Astrocyte (in vitro differentiated cells and primary cell): Measurements from ENCODE around the gene MAGI1. TPM values are rescaled to one million over a fixed set of nuclear protein-coding genes. Genes with fewer than 3 reads are reported as not detected.
A peak's percentile ranks its signal among the peaks of the same experiment; 100 is the strongest.

ENCODE experiments used
- DNase-seq: peaks from one replicate; pipeline ENCODE4 v3.0.0-alpha.2; 2010; ENCODE audit warnings: low read depth
- FAIRE-seq: peaks from 2 replicates; lab custom pipeline; 2011; peaks lifted over from hg19 to GRCh38; lab: Jason Lieb, UNC
- H2AFZ ChIP-seq: 2 replicates; pipeline ENCODE4 v1.6.0; 2012; ENCODE audit warnings: low read depth, low read length, inconsistent platforms
- H3K27ac ChIP-seq: 2 replicates; pipeline ENCODE4 v1.5.1; 2011; ENCODE audit warnings: low read depth, low read length, inconsistent platforms
- H3K27me3 ChIP-seq: 2 replicates; pipeline ENCODE4 v1.6.0; 2011; ENCODE audit warnings: low read length, inconsistent platforms; ENCODE audit not compliant: insufficient read depth
- H3K36me3 ChIP-seq: 2 replicates; pipeline ENCODE4 v1.5.1; 2011; ENCODE audit warnings: low read length, inconsistent platforms; ENCODE audit not compliant: insufficient read depth
- H3K4me1 ChIP-seq: 2 replicates; pipeline ENCODE4 v1.5.1; 2011; ENCODE audit warnings: low read length, inconsistent platforms; ENCODE audit not compliant: insufficient read depth
- H3K4me2 ChIP-seq: 2 replicates; pipeline ENCODE4 v1.6.0; 2012; ENCODE audit warnings: low read length, inconsistent platforms
- H3K4me3 ChIP-seq: 2 replicates; pipeline ENCODE4 v1.5.1; 2011; ENCODE audit warnings: low read depth, mild to moderate bottlenecking, low read length, inconsistent platforms; ENCODE audit not compliant: insufficient read depth
- H3K79me2 ChIP-seq: 2 replicates; pipeline ENCODE4 v1.6.0; 2012; ENCODE audit warnings: mild to moderate bottlenecking, low read length, inconsistent platforms; ENCODE audit not compliant: insufficient read depth
- H3K9ac ChIP-seq: 2 replicates; pipeline ENCODE4 v1.6.0; 2012; ENCODE audit warnings: mild to moderate bottlenecking, low read length, inconsistent platforms
- H3K9me3 ChIP-seq: 2 replicates; pipeline ENCODE4 v1.5.1; 2012; ENCODE audit warnings: low read depth, mild to moderate bottlenecking, low read length, inconsistent platforms; ENCODE audit not compliant: insufficient read depth
- H4K20me1 ChIP-seq: 2 replicates; pipeline ENCODE4 v1.6.0; 2012; ENCODE audit warnings: low read length, inconsistent platforms; ENCODE audit not compliant: insufficient read depth
- H3K27ac Mint-ChIP-seq: one replicate; pipeline ENCODE4 v1.8.0; 2021; ENCODE audit warnings: mild to moderate bottlenecking, mixed read lengths; ENCODE audit not compliant: unreplicated experiment
- H3K27me3 Mint-ChIP-seq: one replicate; pipeline ENCODE4 v1.8.0; 2021; ENCODE audit warnings: low read depth, mixed read lengths; ENCODE audit not compliant: unreplicated experiment
- H3K36me3 Mint-ChIP-seq: one replicate; pipeline ENCODE4 v1.8.0; 2021; ENCODE audit warnings: low read depth, mixed read lengths; ENCODE audit not compliant: unreplicated experiment
- H3K4me1 Mint-ChIP-seq: one replicate; pipeline ENCODE4 v1.8.0; 2021; ENCODE audit warnings: low read depth, mixed read lengths; ENCODE audit not compliant: unreplicated experiment
- H3K4me3 Mint-ChIP-seq: one replicate; pipeline ENCODE4 v1.8.0; 2021; ENCODE audit warnings: mild to moderate bottlenecking, moderate library complexity, mixed read lengths; ENCODE audit not compliant: unreplicated experiment
- H3K9me3 Mint-ChIP-seq: one replicate; pipeline ENCODE4 v1.8.0; 2021; ENCODE audit warnings: mild to moderate bottlenecking, mixed read lengths; ENCODE audit not compliant: unreplicated experiment
- EZH2 ChIP-seq: IDR thresholded peaks from 2 replicates; pipeline ENCODE4 v1.6.1; 2012; ENCODE audit warnings: mild to moderate bottlenecking, low read length, inconsistent platforms; ENCODE audit not compliant: insufficient read depth
- total RNA-seq: library from RNA; stranded (reverse); gene quantifications from 2 replicates; pipeline ENCODE4 v1.2.1, GENCODE V29; 2021
- TF ChIP-seq, protein P1 (sequence below): IDR thresholded peaks from 2 replicates; pipeline ENCODE4 v1.5.1; 2011; ENCODE audit warnings: low read depth, mild to moderate bottlenecking, inconsistent platforms, low read length, moderate library complexity; ENCODE audit not compliant: insufficient read depth

Gene MAGI1
- total RNA-seq, 1 donor from 2014 or later: 31.8 TPM

GRCh38 chr3:65334045-65334665 is 704.6 kb downstream of the MAGI1 start:
- no peaks in the 10 kb centered on the region for H3K36me3 Mint-ChIP-seq
- H3K27me3 Mint-ChIP-seq: peaks cover 17% of the 10 kb centered on the region
- H3K4me1 Mint-ChIP-seq: peaks cover 7% of the 10 kb centered on the region
- no peaks in the 10 kb centered on the region for H3K9me3 ChIP-seq
- peaks cover 4% of the 10 kb centered on the region for H3K9me3 Mint-ChIP-seq
- DNase-seq: no peak
- no peak overlapping the region for H2AFZ ChIP-seq
- H3K4me2 ChIP-seq: no peak overlapping the region
- no peak for FAIRE-seq
- H3K27me3 ChIP-seq: no peaks in the 10 kb centered on the region
- TF ChIP-seq EZH2: no peak
- TF ChIP-seq, protein P1, sequence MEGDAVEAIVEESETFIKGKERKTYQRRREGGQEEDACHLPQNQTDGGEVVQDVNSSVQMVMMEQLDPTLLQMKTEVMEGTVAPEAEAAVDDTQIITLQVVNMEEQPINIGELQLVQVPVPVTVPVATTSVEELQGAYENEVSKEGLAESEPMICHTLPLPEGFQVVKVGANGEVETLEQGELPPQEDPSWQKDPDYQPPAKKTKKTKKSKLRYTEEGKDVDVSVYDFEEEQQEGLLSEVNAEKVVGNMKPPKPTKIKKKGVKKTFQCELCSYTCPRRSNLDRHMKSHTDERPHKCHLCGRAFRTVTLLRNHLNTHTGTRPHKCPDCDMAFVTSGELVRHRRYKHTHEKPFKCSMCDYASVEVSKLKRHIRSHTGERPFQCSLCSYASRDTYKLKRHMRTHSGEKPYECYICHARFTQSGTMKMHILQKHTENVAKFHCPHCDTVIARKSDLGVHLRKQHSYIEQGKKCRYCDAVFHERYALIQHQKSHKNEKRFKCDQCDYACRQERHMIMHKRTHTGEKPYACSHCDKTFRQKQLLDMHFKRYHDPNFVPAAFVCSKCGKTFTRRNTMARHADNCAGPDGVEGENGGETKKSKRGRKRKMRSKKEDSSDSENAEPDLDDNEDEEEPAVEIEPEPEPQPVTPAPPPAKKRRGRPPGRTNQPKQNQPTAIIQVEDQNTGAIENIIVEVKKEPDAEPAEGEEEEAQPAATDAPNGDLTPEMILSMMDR: no peak
- no peaks in the 10 kb centered on the region for H3K4me1 ChIP-seq
- H3K79me2 ChIP-seq: no peaks in the 10 kb centered on the region
- H3K4me3 Mint-ChIP-seq: no peak overlapping the region
- no peak overlapping the region for H3K9ac ChIP-seq
- no peak overlapping the region for H3K27ac ChIP-seq
- H3K27ac Mint-ChIP-seq: no peak overlapping the region
- H3K36me3 ChIP-seq: no peaks in the 10 kb centered on the region
- H3K4me3 ChIP-seq: no peak overlapping the region
- no peaks in the 10 kb centered on the region for H4K20me1 ChIP-seq

GRCh38 chr3:65331730-65332129 is 707.0 kb downstream of the MAGI1 start:
- H3K4me2 ChIP-seq: no peak overlapping the region
- H3K79me2 ChIP-seq: no peaks in the 10 kb centered on the region
- Mint-ChIP-seq H3K4me1 (no peaks in the 10 kb centered on the region), H3K27me3 (peaks cover 14% of the 10 kb centered on the region), H3K27ac (no peak overlapping the region), H3K36me3 (no peaks in the 10 kb centered on the region), H3K4me3 (no peak overlapping the region), H3K9me3 (peaks cover 4% of the 10 kb centered on the region)
- no peak overlapping the region for H2AFZ ChIP-seq
- no peak for DNase-seq
- no peaks in the 10 kb centered on the region for H3K27me3 ChIP-seq
- no peaks in the 10 kb centered on the region for H4K20me1 ChIP-seq
- no peak overlapping the region for H3K4me3 ChIP-seq
- no peaks in the 10 kb centered on the region for H3K4me1 ChIP-seq
- H3K9ac ChIP-seq: no peak overlapping the region
- no peak for TF ChIP-seq EZH2
- TF ChIP-seq, protein P1: no peak
- FAIRE-seq: no peak
- H3K36me3 ChIP-seq: no peaks in the 10 kb centered on the region
- H3K9me3 ChIP-seq: no peaks in the 10 kb centered on the region
- H3K27ac ChIP-seq: no peak overlapping the region

DNA sequence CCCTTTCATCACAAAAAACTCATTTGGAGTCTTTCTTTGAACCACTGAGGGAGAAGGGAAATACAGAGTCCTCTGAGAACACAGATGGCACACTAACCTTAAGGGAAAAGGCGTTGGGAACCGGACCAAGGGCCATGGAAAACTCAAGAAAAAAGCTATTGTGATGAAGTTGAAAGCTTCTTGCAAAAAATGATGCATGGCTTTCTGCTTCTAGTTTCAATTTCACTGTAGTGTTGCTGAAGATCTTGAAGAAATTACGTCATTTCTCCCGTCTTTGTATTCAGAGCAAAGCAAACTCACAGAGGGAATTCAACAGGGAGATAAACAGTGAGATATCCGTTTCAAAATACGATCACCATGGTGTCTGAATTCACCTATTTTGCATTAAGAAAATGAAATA is 708.6 kb downstream of the MAGI1 start:
- Mint-ChIP-seq H3K9me3 (peaks cover 4% of the 10 kb centered on the region), H3K4me3 (no peak overlapping the region), H3K27me3 (peaks cover 6% of the 10 kb centered on the region), H3K27ac (no peak overlapping the region), H3K4me1 (no peaks in the 10 kb centered on the region), H3K36me3 (no peaks in the 10 kb centered on the region)
- Histone ChIP-seq H3K79me2 (no peaks in the 10 kb centered on the region), H3K27ac (no peak overlapping the region), H4K20me1 (no peaks in the 10 kb centered on the region), H3K4me3 (no peak overlapping the region), H3K4me1 (no peaks in the 10 kb centered on the region), H3K9ac (no peak overlapping the region), H3K27me3 (no peaks in the 10 kb centered on the region), H2AFZ (no peak overlapping the region), H3K9me3 (no peaks in the 10 kb centered on the region), H3K36me3 (no peaks in the 10 kb centered on the region), H3K4me2 (no peak overlapping the region)
- no peak for FAIRE-seq
- peak; percentile 12 for DNase-seq
- TF ChIP-seq, protein P1: no peak
- no peak for TF ChIP-seq EZH2
